ENCODE results near the gene HOXD3. TPM values are rescaled to one million over a fixed set of nuclear protein-coding genes. Genes with fewer than 3 reads are reported as not detected.

HOXD3 gene
- total RNA-seq, 1 donor from 2014 or later: not detected

DNA sequence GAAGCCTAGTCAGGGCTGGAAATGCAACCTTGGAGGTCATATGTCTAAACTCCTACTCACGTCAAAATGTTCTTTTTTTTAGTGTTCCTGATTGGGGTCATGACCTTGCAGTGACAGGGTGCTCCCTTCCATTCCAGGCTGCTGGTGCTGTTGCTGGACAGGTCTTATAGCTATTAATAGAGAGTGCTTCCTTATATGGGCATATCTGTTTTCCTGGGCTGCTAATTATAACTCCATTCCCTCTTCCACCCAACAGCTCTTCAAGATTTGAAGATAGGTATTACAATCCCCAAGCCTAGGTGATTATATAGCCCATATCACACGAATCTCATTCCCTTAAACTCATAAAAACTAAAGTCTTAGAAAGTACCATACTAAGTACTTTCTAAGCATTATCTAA lies 12.6 kb downstream of the HOXD3 start:
- Histone ChIP-seq H3K27ac (replicated peaks) (no peak overlapping the region), H3K27me3 (ENCODE audit: low read depth) (peaks cover 100% of the 10 kb centered on the region), H3K4me3 (no peak overlapping the region), H3K36me3 (no peaks in the 10 kb centered on the region), H3K9me3 (replicated peaks) (no peaks in the 10 kb centered on the region), H3K4me1 (peaks cover 22% of the 10 kb centered on the region)
- TF ChIP-seq CTCF (IDR thresholded peaks at IDR 0.05; ENCODE audit: borderline replicate concordance): no peak
- intact Hi-C loops (cut with micrococcal nuclease): no loop called here
- no peak for DNase-seq

DNA sequence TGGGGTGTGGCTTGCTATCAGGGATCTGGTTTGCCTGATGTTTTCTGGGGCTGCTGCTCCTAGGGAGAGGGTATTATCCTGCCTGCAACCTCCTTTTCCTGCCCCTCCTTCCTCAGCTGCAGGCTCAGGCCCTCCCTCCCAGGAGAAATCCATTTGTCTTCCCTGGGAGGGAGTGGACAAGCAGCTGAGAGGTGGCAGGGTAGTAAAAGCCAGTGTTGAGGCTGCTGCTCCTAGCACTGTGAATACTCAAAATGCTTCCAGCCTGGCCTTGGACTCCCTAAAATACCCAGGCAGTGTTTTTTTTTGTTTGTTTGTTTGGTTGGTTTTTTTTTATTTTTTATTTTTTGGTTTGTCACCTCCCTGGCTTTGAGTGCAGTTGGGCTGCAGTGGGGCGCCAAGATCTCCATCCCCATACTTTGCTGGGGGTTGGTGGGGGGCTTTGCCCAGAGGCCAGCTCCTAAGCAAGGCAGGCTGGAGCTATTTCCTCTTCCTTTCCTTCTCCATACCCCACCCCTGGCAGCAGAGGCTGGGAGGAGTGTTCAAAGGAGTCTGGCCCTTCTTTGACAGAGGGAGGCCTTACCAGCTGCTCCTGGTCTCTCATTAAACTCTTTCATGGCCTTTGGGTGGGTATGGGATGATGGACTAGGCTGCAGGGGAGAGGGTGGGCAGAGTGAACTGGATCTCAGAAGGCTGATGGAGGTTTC lies 13.6 kb downstream of the HOXD3 start:
- Histone ChIP-seq H3K27ac (replicated peaks) (no peak overlapping the region), H3K27me3 (ENCODE audit: low read depth) (peaks cover 100% of the 10 kb centered on the region), H3K36me3 (no peaks in the 10 kb centered on the region), H3K4me1 (peaks cover 20% of the 10 kb centered on the region), H3K4me3 (no peak overlapping the region), H3K9me3 (replicated peaks) (no peaks in the 10 kb centered on the region)
- no peak for TF ChIP-seq CTCF (IDR thresholded peaks at IDR 0.05; ENCODE audit: borderline replicate concordance)
- intact Hi-C loops (cut with micrococcal nuclease): no loop called here
- DNase-seq: no peak

DNA sequence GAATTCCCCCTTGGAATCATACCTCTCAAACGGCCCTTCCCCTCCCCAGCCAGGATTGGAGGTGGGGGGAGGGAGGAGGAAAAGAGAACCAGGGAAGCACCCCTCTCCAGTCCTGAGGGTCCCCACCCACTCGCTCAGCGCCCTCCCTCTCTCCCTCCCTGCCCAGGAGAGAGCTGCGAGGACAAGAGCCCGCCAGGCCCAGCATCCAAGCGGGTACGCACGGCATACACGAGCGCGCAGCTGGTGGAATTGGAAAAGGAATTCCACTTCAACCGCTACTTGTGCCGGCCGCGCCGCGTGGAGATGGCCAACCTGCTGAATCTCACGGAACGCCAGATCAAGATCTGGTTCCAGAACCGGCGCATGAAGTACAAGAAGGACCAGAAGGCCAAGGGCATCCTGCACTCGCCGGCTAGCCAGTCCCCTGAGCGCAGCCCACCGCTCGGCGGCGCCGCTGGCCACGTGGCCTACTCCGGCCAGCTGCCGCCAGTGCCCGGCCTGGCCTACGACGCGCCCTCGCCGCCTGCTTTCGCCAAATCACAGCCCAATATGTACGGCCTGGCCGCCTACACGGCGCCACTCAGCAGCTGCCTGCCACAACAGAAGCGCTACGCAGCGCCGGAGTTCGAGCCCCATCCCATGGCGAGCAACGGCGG lies 14.4 kb downstream of the HOXD3 start:
- intact Hi-C loops (cut with micrococcal nuclease): no loop called here
- H3K4me3 ChIP-seq: peak overlapping the region; percentile 10
- H3K27ac ChIP-seq (replicated peaks): no peak overlapping the region
- H3K9me3 ChIP-seq (replicated peaks): no peaks in the 10 kb centered on the region
- DNase-seq: no peak
- no peak for TF ChIP-seq CTCF (IDR thresholded peaks at IDR 0.05; ENCODE audit: borderline replicate concordance)
- no peaks in the 10 kb centered on the region for H3K36me3 ChIP-seq
- H3K27me3 ChIP-seq (ENCODE audit: low read depth): peaks cover 100% of the 10 kb centered on the region
- H3K4me1 ChIP-seq: peaks cover 20% of the 10 kb centered on the region

DNA sequence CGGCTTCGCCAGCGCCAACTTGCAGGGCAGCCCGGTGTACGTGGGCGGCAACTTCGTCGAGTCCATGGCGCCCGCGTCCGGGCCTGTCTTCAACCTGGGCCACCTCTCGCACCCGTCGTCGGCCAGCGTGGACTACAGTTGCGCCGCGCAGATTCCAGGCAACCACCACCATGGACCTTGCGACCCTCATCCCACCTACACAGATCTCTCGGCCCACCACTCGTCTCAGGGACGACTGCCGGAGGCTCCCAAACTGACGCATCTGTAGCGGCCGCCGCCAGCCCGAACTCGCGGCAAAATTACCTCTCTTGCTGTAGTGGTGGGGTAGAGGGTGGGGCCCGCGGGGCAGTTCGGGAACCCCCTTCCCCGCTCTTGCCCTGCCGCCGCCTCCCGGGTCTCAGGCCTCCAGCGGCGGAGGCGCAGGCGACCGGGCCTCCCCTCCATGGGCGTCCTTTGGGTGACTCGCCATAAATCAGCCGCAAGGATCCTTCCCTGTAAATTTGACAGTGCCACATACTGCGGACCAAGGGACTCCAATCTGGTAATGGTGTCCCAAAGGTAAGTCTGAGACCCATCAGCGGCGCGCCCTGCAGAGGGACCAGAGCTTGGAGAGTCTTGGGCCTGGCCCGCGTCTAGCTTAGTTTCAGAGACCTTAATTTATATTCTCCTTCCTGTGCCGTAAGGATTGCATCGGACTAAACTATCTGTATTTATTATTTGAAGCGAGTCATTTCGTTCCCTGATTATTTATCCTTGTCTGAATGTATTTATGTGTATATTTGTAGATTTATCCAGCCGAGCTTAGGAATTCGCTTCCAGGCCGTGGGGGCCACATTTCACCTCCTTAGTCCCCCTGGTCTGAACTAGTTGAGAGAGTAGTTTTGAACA lies 15.1 kb downstream of the HOXD3 start:
- TF ChIP-seq CTCF (IDR thresholded peaks at IDR 0.05; ENCODE audit: borderline replicate concordance): no peak
- H3K4me1 ChIP-seq: peaks cover 20% of the 10 kb centered on the region
- DNase-seq: no peak
- no peak overlapping the region for H3K27ac ChIP-seq (replicated peaks)
- peaks cover 100% of the 10 kb centered on the region for H3K27me3 ChIP-seq (ENCODE audit: low read depth)
- H3K4me3 ChIP-seq: peak overlapping the region; percentile 10
- no peaks in the 10 kb centered on the region for H3K9me3 ChIP-seq (replicated peaks)
- H3K36me3 ChIP-seq: no peaks in the 10 kb centered on the region
- intact Hi-C loops (cut with micrococcal nuclease): no loop called here

- Histone ChIP-seq H3K27ac (replicated peaks) (no peak overlapping the region), H3K36me3 (no peaks in the 10 kb centered on the region), H3K9me3 (replicated peaks) (no peaks in the 10 kb centered on the region), H3K4me1 (peaks cover 24% of the 10 kb centered on the region), H3K27me3 (ENCODE audit: low read depth) (peaks cover 100% of the 10 kb centered on the region), H3K4me3 (no peak overlapping the region)
- intact Hi-C loops (cut with micrococcal nuclease): no loop called here
- DNase-seq: no peak
- TF ChIP-seq CTCF (IDR thresholded peaks at IDR 0.05; ENCODE audit: borderline replicate concordance): no peak
Observed at GRCh38 chr2:176172895-176173566, 15.9 kb downstream of the HOXD3 start.

Data from left ventricle myocardium inferior (tissue), 1 donor.